HG02852 (cell line): Measurements from ENCODE around the gene FBXL13.
"Not testable (repeated sequence)": the region's sequence is repeated elsewhere in the genome, so short reads cannot be mapped to it uniquely, and the experiment has no call there.

Experiments used
- ATAC-seq: cut with Tn5 transposase; IDR thresholded peaks from one replicate; pipeline ENCODE4 v1.9.1; 2021; ENCODE audit warnings: mild to moderate bottlenecking, moderate library complexity; ENCODE audit not compliant: unreplicated experiment

FBXL13 gene

GRCh38 chr7:103080923-103081322 lies 6.3 kb upstream of the FBXL13 start:
- no peak for ATAC-seq

GRCh38 chr7:103079836-103080235 lies 5.2 kb upstream of the FBXL13 start:
- no peak for ATAC-seq

GRCh38 chr7:103078226-103078625 lies 3.6 kb upstream of the FBXL13 start:
- ATAC-seq = not testable (repeated sequence)

GRCh38 chr7:103077318-103077717 lies 2.7 kb upstream of the FBXL13 start:
- ATAC-seq = no peak

GRCh38 chr7:103076764-103077163 lies 2.2 kb upstream of the FBXL13 start:
- ATAC-seq = no peak

GRCh38 chr7:103075337-103075918 lies 832 bp upstream of the FBXL13 start:
- peak; percentile 50 for ATAC-seq

GRCh38 chr7:103073989-103074518 lies 542 bp downstream of the FBXL13 start:
- ATAC-seq = no peak

- ATAC-seq = no peak
These were observed 3.6 kb downstream of the FBXL13 start for GRCh38 chr7:103071000-103071399.

- ATAC-seq = no peak
These were observed 5.9 kb downstream of the FBXL13 start for GRCh38 chr7:103068414-103069403.

- ATAC-seq = no peak
These were observed 8.9 kb downstream of the FBXL13 start for GRCh38 chr7:103065667-103066066.

GRCh38 chr7:103063895-103064294 lies 10.7 kb downstream of the FBXL13 start:
- no peak for ATAC-seq

GRCh38 chr7:103059471-103059870 lies 15.1 kb downstream of the FBXL13 start:
- no peak for ATAC-seq

- ATAC-seq = no peak
These were observed 16.5 kb downstream of the FBXL13 start for GRCh38 chr7:103058122-103058521.

- not testable (repeated sequence) for ATAC-seq
These were observed 18.6 kb downstream of the FBXL13 start for GRCh38 chr7:103056006-103056405.

GRCh38 chr7:103051519-103051918 lies 23.1 kb downstream of the FBXL13 start:
- ATAC-seq = no peak

GRCh38 chr7:103048833-103049232 lies 25.8 kb downstream of the FBXL13 start:
- ATAC-seq = no peak

- not testable (repeated sequence) for ATAC-seq
These were observed 32.8 kb downstream of the FBXL13 start for GRCh38 chr7:103041815-103042214.

GRCh38 chr7:103037823-103038739 lies 36.5 kb downstream of the FBXL13 start:
- not testable (repeated sequence) for ATAC-seq

- ATAC-seq = no peak
These were observed 37.1 kb downstream of the FBXL13 start for GRCh38 chr7:103037476-103037822.

GRCh38 chr7:103034318-103034717 lies 40.3 kb downstream of the FBXL13 start:
- ATAC-seq = not testable (repeated sequence)

- no peak for ATAC-seq
These were observed 42.8 kb downstream of the FBXL13 start for GRCh38 chr7:103031781-103032180.
